K562 (cell line): ENCODE data around the gene CSDE1. TPM values are rescaled to one million over a fixed set of nuclear protein-coding genes. Genes with fewer than 3 reads are reported as not detected.

ENCODE experiments used
- ARID2 ChIP-seq: fragments of 450-650 bp; IDR thresholded peaks from 2 replicates; pipeline ENCODE4 v1.6.1; 2017; ENCODE audit warnings: antibody characterized with exemption, mild to moderate bottlenecking
- BMI1 ChIP-seq: fragments of 150-350 bp; IDR thresholded peaks from 2 replicates; pipeline ENCODE4 v1.6.1; 2014; ENCODE audit warnings: low read length
- CREB3L1 ChIP-seq: fragments of 450-650 bp; IDR thresholded peaks from 2 replicates; pipeline ENCODE4 v1.6.1; 2014; ENCODE audit warnings: low read depth, mild to moderate bottlenecking, moderate library complexity, borderline replicate concordance
- E2F8 ChIP-seq: fragments of 450-650 bp; IDR thresholded peaks from 2 replicates; pipeline ENCODE4 v1.7.1; 2018; ENCODE audit warnings: mild to moderate bottlenecking, low read depth; ENCODE audit not compliant: partially characterized antibody
- GATAD2B ChIP-seq: fragments of 450-650 bp; IDR thresholded peaks from 2 replicates; pipeline ENCODE4 v1.6.1; 2017; ENCODE audit warnings: mild to moderate bottlenecking, borderline replicate concordance
- KAT7 ChIP-seq: sonication (generic); formaldehyde crosslinking; IDR thresholded peaks from 2 replicates; pipeline ENCODE4 v1.8.0; 2022; ENCODE audit warnings: missing genetic modification reagents, mild to moderate bottlenecking, borderline replicate concordance
- KDM5B ChIP-seq: fragments of 200-600 bp; sonication (generic); IDR thresholded peaks from 2 replicates; pipeline ENCODE4 v1.6.1; 2012; ENCODE audit warnings: low read depth, mild to moderate bottlenecking, moderate library complexity, low read length, control low read depth, inconsistent platforms; ENCODE audit not compliant: insufficient replicate concordance
- MAFF ChIP-seq: IDR thresholded peaks from 2 replicates; pipeline ENCODE4 v1.6.1; 2012; ENCODE audit warnings: low read length, improper control_type of control experiment
- PHF20 ChIP-seq: fragments of 450-650 bp; IDR thresholded peaks from 2 replicates; pipeline ENCODE4 v1.6.1; 2018; ENCODE audit not compliant: partially characterized antibody
- POLR2G ChIP-seq: fragments of 200-400 bp; formaldehyde crosslinking; IDR thresholded peaks from 2 replicates; pipeline ENCODE4 v1.6.1; 2017; ENCODE audit warnings: low read depth, mild to moderate bottlenecking, antibody characterized with exemption, low read length, moderate library complexity
- POLR2H ChIP-seq: IDR thresholded peaks from 2 replicates; pipeline ENCODE4 v1.6.1; 2016; ENCODE audit warnings: missing genetic modification characterization, low read depth, mild to moderate bottlenecking, control low read depth, missing compliant biosample characterization, moderate library complexity
- SMAD4 ChIP-seq: fragments of 250-450 bp; sonication (Bioruptor Pico); conservative IDR thresholded peaks from 2 replicates; pipeline ENCODE4 v1.8.0; 2021; ENCODE audit warnings: inconsistent platforms, mild to moderate bottlenecking, moderate library complexity
- SREBF2 ChIP-seq: sonication (generic); formaldehyde crosslinking; IDR thresholded peaks from 2 replicates; pipeline ENCODE4 v1.4.0; 2020; ENCODE audit warnings: mild to moderate bottlenecking, missing genetic modification reagents
- SRSF7 ChIP-seq: fragments of 200-400 bp; formaldehyde crosslinking; optimal IDR thresholded peaks from 2 replicates; pipeline ENCODE3; 2017; ENCODE audit warnings: mild to moderate bottlenecking, low read depth, low read length
- TBP ChIP-seq: optimal IDR thresholded peaks from 2 replicates; pipeline ENCODE3; 2011; ENCODE audit warnings: low read depth, low read length, improper control_type of control experiment
- ZNF316 ChIP-seq: fragments of 450-650 bp; IDR thresholded peaks from 2 replicates; pipeline ENCODE4 v1.6.1; 2016
- ZNF518B ChIP-seq: fragments of 250-450 bp; sonication (Bioruptor Pico); IDR thresholded peaks from 2 replicates; pipeline ENCODE4 v1.5.0; 2021; ENCODE audit warnings: mild to moderate bottlenecking, moderate library complexity
- ZNF830 ChIP-seq: fragments of 250-450 bp; sonication (Bioruptor Pico); IDR thresholded peaks from 2 replicates; pipeline ENCODE4 v1.5.0; 2021; ENCODE audit warnings: mild to moderate bottlenecking
- polyA plus RNA-seq, 8 experiments: library from polyadenylated mRNA; depleted of rRNA in 4 of 8; stranded (reverse) in 5 of 8; unstranded in 3 of 8; fragments of >200 nt; fragmentation: Nextera tagmentation in 2 of 8; fragmentation: Illumina TruSeq in 1 of 8; extraction: Ambion mirVana in 2 of 8; extraction: Trizol in 1 of 8; gene quantifications; 2 replicates each; pipeline versions ENCODE4 v1.2.1 to v1.2.3, GENCODE V29; 2011 to 2014; ENCODE audit warnings: inconsistent platforms in 1 of 8, missing spikeins in 1 of 8
- total RNA-seq, 7 experiments: library from RNA; depleted of rRNA in 6 of 7; stranded (reverse); fragments of >200 nt in 6 of 7; fragmentation: Illumina TruSeq in 2 of 7; extraction: Trizol in 2 of 7; gene quantifications; 2 replicates each; pipeline versions ENCODE4 v1.2.1 to v1.2.3, GENCODE V29; 2011 to 2021; ENCODE audit warnings: low replicate concordance in 1 of 7

CSDE1 gene
- total and polyA plus RNA-seq, 9 of the 15 experiments (the other 6 are each of a cell fraction or from before 2014, with no cell fraction given) = 174 to 538 (median 403) TPM

- TF ChIP-seq E2F8 (peak; percentile 92), TBP (peak; percentile 72), KAT7 (CRISPR knock-in tag) (peak; percentile 58; the same call in 1 of the 2 replicates), ZNF518B (CRISPR knock-in tag) (no peak), BMI1 (no peak), ZNF830 (CRISPR knock-in tag) (peak; percentile 67; the same call in 1 of the 2 replicates), GATAD2B (peak; percentile 67; the same call in 1 of the 2 replicates), KDM5B (peak; percentile 69), ARID2 (no peak), MAFF (no peak), SRSF7 (no peak), PHF20 (peak; percentile 97), POLR2H (tag) (peak; percentile 69; the same call in 1 of the 2 replicates), SREBF2 (CRISPR knock-in tag) (no peak), POLR2G (peak; percentile 88), CREB3L1 (peak; percentile 99), ZNF316 (no peak), SMAD4 (CRISPR knock-in tag) (peak; percentile 67; the same call in 1 of the 2 replicates)
Measured at GRCh38 chr1:114716304-114717170, 41.2 kb downstream of the CSDE1 start, which contains the start of gene NRAS (continued).
